ENCODE data around the gene ARPC1B. TPM values are rescaled to one million over a fixed set of nuclear protein-coding genes. Genes with fewer than 3 reads are reported as not detected.

Gene ARPC1B
- total and polyA plus RNA-seq, 4 donors: 43.9 to 182 (median 112) TPM

- H3K4me1 ChIP-seq (ENCODE audit: control insufficient read depth in 4 of 4, insufficient read depth in 4 of 4, low read length in 3 of 4): peaks cover 8 to 30% (median 19%) of the 10 kb centered on the region in 4 donors
- 89% methylated on average over 21 of the region's 21 CpGs for WGBS
- H3K27ac ChIP-seq (ENCODE audit: low read depth in 1 of 2, low read length in 2 of 2): no peak overlapping the region
- H3K36me3 ChIP-seq (ENCODE audit: control insufficient read depth in 4 of 4, insufficient read depth in 3 of 4, low read depth in 1 of 4, low read length in 3 of 4): peaks cover 7 to 53% (median 23%) of the 10 kb centered on the region in 4 donors
- no peak for DNase-seq (ENCODE audit: low spot score)
- no peak overlapping the region for H3K4me3 ChIP-seq (ENCODE audit: low read depth in 1 of 3, low read length in 3 of 3)
- no peaks in the 10 kb centered on the region for H3K27me3 ChIP-seq (ENCODE audit: control insufficient read depth in 4 of 4, insufficient read depth in 4 of 4, low read length in 3 of 4)
- H3K9ac ChIP-seq (ENCODE audit: low read depth in 1 of 2, low read length in 2 of 2): no peak overlapping the region
- H3K9me3 ChIP-seq (ENCODE audit: control insufficient read depth in 4 of 4, low read length in 3 of 4): no peaks in the 10 kb centered on the region
- TF ChIP-seq HNF4A (conservative IDR thresholded peaks at IDR 0.05) (no peak), FOXA1 (IDR thresholded peaks at IDR 0.05) (no peak), HNF4G (IDR thresholded peaks at IDR 0.05) (no peak), FOXA2 (IDR thresholded peaks at IDR 0.05) (no peak), NR2F2 (IDR thresholded peaks at IDR 0.05) (no peak), SP1 (IDR thresholded peaks at IDR 0.05) (no peak), RXRA (IDR thresholded peaks at IDR 0.05) (no peak), GABPA (IDR thresholded peaks at IDR 0.05 in 1 of 2, conservative IDR thresholded peaks at IDR 0.05 in 1 of 2) (no peak)
- TF ChIP-seq, protein P1, sequence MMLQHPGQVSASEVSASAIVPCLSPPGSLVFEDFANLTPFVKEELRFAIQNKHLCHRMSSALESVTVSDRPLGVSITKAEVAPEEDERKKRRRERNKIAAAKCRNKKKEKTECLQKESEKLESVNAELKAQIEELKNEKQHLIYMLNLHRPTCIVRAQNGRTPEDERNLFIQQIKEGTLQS (IDR thresholded peaks at IDR 0.05): no peak
- TF ChIP-seq, protein P2, sequence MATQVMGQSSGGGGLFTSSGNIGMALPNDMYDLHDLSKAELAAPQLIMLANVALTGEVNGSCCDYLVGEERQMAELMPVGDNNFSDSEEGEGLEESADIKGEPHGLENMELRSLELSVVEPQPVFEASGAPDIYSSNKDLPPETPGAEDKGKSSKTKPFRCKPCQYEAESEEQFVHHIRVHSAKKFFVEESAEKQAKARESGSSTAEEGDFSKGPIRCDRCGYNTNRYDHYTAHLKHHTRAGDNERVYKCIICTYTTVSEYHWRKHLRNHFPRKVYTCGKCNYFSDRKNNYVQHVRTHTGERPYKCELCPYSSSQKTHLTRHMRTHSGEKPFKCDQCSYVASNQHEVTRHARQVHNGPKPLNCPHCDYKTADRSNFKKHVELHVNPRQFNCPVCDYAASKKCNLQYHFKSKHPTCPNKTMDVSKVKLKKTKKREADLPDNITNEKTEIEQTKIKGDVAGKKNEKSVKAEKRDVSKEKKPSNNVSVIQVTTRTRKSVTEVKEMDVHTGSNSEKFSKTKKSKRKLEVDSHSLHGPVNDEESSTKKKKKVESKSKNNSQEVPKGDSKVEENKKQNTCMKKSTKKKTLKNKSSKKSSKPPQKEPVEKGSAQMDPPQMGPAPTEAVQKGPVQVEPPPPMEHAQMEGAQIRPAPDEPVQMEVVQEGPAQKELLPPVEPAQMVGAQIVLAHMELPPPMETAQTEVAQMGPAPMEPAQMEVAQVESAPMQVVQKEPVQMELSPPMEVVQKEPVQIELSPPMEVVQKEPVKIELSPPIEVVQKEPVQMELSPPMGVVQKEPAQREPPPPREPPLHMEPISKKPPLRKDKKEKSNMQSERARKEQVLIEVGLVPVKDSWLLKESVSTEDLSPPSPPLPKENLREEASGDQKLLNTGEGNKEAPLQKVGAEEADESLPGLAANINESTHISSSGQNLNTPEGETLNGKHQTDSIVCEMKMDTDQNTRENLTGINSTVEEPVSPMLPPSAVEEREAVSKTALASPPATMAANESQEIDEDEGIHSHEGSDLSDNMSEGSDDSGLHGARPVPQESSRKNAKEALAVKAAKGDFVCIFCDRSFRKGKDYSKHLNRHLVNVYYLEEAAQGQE (IDR thresholded peaks at IDR 0.05): no peak
Measured at GRCh38 chr7:99396418-99397296, 22.1 kb downstream of the ARPC1B start.

DNA sequence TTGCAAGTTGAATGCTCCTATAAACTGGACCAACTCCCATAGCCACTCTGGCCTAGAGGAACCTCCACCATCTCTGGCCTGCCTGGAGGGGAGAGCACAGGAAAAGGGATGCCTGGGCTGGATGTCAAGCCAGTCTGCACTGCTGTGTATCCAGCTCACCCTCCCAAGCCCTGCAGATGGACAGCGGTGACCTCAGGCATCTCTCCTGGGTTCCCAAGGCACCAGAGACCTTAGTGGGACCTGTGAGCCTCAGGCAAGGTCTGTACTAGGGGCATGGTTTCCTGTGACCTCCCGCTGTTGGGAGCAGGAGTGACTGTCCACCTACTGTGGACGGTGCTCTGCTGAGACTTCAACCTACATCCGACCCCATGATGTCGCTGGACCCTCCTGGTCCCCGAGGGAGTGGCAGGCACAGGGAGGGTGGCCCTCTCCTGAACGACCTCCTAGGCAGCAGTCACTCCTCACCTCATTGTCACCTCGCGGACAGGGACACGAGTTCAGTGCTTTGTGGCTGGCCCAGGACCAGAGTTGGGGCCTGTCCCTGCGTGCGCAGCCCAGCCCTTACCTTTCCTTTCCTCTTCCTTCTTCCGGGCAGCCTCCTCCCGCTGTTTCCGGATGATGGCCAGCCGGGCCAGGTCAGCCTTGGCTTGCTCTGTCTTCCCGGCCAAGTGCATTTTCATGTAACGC lies 22.9 kb downstream of the ARPC1B start:
- Histone ChIP-seq H3K27ac (ENCODE audit: low read depth in 1 of 2, low read length in 2 of 2) (no peak overlapping the region), H3K4me3 (ENCODE audit: low read depth in 1 of 3, low read length in 3 of 3) (no peak overlapping the region), H3K9me3 (ENCODE audit: control insufficient read depth in 4 of 4, low read length in 3 of 4) (no peaks in the 10 kb centered on the region), H3K27me3 (ENCODE audit: control insufficient read depth in 4 of 4, insufficient read depth in 4 of 4, low read length in 3 of 4) (no peaks in the 10 kb centered on the region), H3K4me1 (ENCODE audit: control insufficient read depth in 4 of 4, insufficient read depth in 4 of 4, low read length in 3 of 4) (peaks cover 6 to 24% (median 18%) of the 10 kb centered on the region in 4 donors), H3K36me3 (ENCODE audit: control insufficient read depth in 4 of 4, insufficient read depth in 3 of 4, low read depth in 1 of 4, low read length in 3 of 4) (peaks cover 7 to 57% (median 23%) of the 10 kb centered on the region in 4 donors), H3K9ac (ENCODE audit: low read depth in 1 of 2, low read length in 2 of 2) (no peak overlapping the region)
- TF ChIP-seq, protein P1 (IDR thresholded peaks at IDR 0.05): no peak
- TF ChIP-seq YY1 (IDR thresholded peaks at IDR 0.05): no peak
- TF ChIP-seq, protein P2 (IDR thresholded peaks at IDR 0.05): no peak
- TF ChIP-seq ZBTB33 (IDR thresholded peaks at IDR 0.05): no peak
- TF ChIP-seq RAD21 (IDR thresholded peaks at IDR 0.05): no peak
- no peak for TF ChIP-seq GABPA (IDR thresholded peaks at IDR 0.05 in 1 of 2, conservative IDR thresholded peaks at IDR 0.05 in 1 of 2)
- no peak for TF ChIP-seq TAF1 (conservative IDR thresholded peaks at IDR 0.05)
- no peak for TF ChIP-seq NR2F2 (IDR thresholded peaks at IDR 0.05)
- no peak for TF ChIP-seq JUND (IDR thresholded peaks at IDR 0.05)
- no peak for TF ChIP-seq RXRA (IDR thresholded peaks at IDR 0.05)
- no peak for TF ChIP-seq MAX (IDR thresholded peaks at IDR 0.05)
- no peak for TF ChIP-seq SP1 (IDR thresholded peaks at IDR 0.05)
- TF ChIP-seq CTCF (IDR thresholded peaks at IDR 0.05; ENCODE audit: low read depth, low read length, missing input control): no peak
- no peak for TF ChIP-seq HNF4G (IDR thresholded peaks at IDR 0.05)
- WGBS: 91% methylated on average over 18 of the region's 18 CpGs
- no peak for DNase-seq (ENCODE audit: low spot score)

Measured in liver (tissue), 9 donors.